Measurements from ENCODE around the gene ZNF816. TPM values are rescaled to one million over a fixed set of nuclear protein-coding genes. Genes with fewer than 3 reads are reported as not detected.

The ZNF816 gene
- total RNA-seq, result 9.3 and 9.6 TPM in 2 replicates

GRCh38 chr19:52962394-52963246, at the start of gene ZNF816:
Gene ZNF816 (minus strand): TSS chr19:52962881. CDS start chr19:52956089, 6,792 bp downstream.

GRCh38 chr19:52922841-52923777, 39.6 kb downstream of the ZNF816 start, which contains the start of gene ZNF888:
Gene ZNF888 (minus strand): TSS chr19:52923428. CDS start chr19:52917873, 5,555 bp downstream.

Other genes starting within 250 kb of the ZNF816 start
- 18.7 and 18.9 TPM in 2 replicates for gene ZNF611, start 227.8 kb downstream of the ZNF816 start, total RNA-seq
- gene ZNF600, start 176.1 kb downstream of the ZNF816 start, total RNA-seq, result 6.7 and 7.4 TPM in 2 replicates
- 14.6 and 16.6 TPM in 2 replicates for gene ZNF28, start 141.2 kb downstream of the ZNF816 start, total RNA-seq
- 19.0 and 27.3 TPM in 2 replicates for gene ZNF468, start 105.3 kb downstream of the ZNF816 start, total RNA-seq
- gene ZNF320, start 65.2 kb downstream of the ZNF816 start, total RNA-seq, result 7.8 and 10.9 TPM in 2 replicates
- 3.7 and 5.0 TPM in 2 replicates for gene ZNF888, start 39.5 kb downstream of the ZNF816 start, total RNA-seq
- gene ERVV-1, start 51.0 kb upstream of the ZNF816 start, total RNA-seq, result not detected in 2 replicates
- gene ERVV-2, start 81.9 kb upstream of the ZNF816 start, total RNA-seq, result not detected in 2 replicates
- 27.9 and 28.6 TPM in 2 replicates for gene ZNF160, start 140.5 kb upstream of the ZNF816 start, total RNA-seq
- 0.29 and 0.80 TPM in 2 replicates for gene ZNF415, start 170.0 kb upstream of the ZNF816 start, total RNA-seq
- gene ZNF347, start 196.2 kb upstream of the ZNF816 start, total RNA-seq, result 6.8 and 8.5 TPM in 2 replicates
- gene ZNF665, start 230.5 kb upstream of the ZNF816 start, total RNA-seq, result 1.1 and 1.9 TPM in 2 replicates

All from thoracic aorta endothelial cell (primary cell).